Measurements from ENCODE around the gene UBD.

The UBD gene

GRCh38 chr6:29558439-29559079 is 973 bp downstream of the UBD start:
- FAIRE-seq, result no peak

GRCh38 chr6:29557320-29557719 is 2.2 kb downstream of the UBD start:
- FAIRE-seq, result no peak

GRCh38 chr6:29554764-29555163 is 4.8 kb downstream of the UBD start:
- FAIRE-seq, result no peak

DNA sequence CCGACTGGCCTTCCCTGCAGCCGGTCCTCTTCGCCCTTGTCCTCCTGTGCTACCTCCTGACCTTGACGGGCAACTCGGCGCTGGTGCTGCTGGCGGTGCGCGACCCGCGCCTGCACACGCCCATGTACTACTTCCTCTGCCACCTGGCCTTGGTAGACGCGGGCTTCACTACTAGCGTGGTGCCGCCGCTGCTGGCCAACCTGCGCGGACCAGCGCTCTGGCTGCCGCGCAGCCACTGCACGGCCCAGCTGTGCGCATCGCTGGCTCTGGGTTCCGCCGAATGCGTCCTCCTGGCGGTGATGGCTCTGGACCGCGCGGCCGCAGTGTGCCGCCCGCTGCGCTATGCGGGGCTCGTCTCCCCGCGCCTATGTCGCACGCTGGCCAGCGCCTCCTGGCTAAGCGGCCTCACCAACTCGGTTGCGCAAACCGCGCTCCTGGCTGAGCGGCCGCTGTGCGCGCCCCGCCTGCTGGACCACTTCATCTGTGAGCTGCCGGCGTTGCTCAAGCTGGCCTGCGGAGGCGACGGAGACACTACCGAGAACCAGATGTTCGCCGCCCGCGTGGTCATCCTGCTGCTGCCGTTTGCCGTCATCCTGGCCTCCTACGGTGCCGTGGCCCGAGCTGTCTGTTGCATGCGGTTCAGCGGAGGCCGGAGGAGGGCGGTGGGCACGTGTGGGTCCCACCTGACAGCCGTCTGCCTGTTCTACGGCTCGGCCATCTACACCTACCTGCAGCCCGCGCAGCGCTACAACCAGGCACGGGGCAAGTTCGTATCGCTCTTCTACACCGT is 6.1 kb downstream of the UBD start:
- FAIRE-seq, result no peak

GRCh38 chr6:29552512-29553051 is 7.0 kb downstream of the UBD start:
- no peak for FAIRE-seq

- no peak for FAIRE-seq
Measured at GRCh38 chr6:29547573-29547972, 12.0 kb downstream of the UBD start.

GRCh38 chr6:29537714-29538403 is 21.7 kb downstream of the UBD start:
- no peak for FAIRE-seq

DNA sequence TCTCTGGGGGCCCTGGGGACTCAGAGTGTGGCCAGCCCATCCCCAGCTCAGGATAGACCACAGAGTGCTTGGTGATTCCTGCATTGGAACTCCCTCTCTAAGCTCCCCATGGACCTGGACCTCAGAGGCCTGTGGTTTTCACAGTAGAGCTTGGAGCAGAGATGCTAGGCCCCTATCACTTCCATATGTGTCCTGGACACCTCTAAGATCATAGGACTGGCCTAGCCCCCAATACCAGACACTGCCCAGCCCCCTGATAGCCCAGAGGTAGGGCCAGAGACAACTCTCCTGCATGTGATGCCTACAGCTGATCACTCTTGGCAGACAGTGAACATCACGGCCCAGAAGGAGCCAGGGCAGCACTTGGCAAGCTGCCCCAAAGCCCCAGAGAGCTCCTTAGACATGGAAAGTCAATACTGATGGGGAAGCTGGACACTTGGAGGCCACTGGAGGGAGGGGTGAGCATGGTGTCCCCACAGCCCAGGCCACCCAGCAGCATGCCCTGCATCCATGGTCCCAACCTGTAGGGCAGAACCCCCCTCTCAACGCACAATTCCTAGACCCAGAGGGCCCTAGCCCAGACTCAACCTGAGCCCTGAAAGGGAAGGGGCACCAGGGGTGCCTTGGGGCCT is 27.1 kb downstream of the UBD start:
- FAIRE-seq, result no peak

DNA sequence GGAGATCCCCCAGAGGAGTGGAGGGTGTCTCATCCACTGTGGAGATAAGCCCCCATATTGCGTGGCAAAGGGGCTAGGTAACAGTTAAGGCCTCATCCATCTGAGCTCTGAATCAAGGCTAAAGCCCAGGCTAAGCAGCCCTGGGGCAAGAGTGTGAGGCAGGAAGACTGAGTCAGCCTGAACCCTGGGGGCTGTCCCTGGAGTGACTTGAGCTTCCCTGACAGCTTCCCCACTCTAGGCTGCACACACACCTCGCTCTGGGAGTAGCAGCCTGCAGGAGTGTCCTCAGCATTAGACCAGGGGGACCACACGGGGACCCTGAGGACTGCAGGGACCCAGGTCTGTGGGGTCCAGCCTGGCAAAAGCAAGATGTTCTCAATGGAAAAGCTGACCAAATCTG is 27.9 kb downstream of the UBD start:
- FAIRE-seq, result no peak

GRCh38 chr6:29530671-29531310 is 28.7 kb downstream of the UBD start:
- no peak for FAIRE-seq

DNA sequence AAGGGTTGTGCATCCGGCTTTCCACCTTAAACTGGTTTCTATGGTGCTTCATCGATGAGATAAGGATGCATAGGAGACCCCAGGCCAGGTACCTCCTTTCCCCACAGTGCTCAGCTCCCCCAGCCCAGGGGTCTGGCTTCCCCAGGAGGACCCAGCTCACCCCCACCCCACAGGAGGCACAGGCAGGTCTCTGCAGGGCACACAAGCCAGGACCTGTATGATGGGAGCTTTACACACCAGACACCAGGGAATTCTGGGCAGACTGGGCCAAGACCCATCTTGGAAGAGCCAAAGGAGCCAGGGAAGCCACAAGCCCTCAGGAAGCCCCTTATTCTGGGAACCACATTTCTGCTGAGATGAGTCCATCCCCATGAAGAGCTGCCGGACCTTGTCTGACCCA is 29.6 kb downstream of the UBD start:
- no peak for FAIRE-seq

DNA sequence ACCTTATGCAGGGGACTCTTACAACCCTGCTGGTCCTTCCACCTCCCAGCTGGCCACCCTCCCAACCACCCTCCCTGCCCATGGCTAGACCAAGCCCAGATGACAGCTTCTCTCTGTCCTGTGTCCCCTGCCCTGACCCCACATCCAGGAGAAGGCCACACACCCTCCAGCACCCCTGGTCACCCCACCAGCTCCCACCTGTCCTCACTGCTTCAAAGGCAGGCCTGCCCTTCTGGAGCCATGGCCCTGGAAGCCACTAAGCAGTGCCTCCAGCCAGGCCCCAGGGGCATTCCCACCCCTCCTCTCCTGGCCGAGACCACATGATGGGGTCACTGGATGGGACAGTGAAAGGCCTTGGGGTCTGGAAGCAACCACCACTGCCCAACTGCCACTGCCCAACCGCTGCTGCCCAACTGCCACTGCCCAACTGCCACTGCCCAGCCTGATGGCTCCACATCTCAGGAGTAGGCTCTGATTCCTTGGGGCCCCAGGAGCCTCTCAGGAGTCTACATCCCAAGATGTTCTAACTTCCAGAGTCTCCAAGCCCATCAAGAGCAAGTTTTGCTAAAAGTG is 30.5 kb downstream of the UBD start:
- no peak for FAIRE-seq

DNA sequence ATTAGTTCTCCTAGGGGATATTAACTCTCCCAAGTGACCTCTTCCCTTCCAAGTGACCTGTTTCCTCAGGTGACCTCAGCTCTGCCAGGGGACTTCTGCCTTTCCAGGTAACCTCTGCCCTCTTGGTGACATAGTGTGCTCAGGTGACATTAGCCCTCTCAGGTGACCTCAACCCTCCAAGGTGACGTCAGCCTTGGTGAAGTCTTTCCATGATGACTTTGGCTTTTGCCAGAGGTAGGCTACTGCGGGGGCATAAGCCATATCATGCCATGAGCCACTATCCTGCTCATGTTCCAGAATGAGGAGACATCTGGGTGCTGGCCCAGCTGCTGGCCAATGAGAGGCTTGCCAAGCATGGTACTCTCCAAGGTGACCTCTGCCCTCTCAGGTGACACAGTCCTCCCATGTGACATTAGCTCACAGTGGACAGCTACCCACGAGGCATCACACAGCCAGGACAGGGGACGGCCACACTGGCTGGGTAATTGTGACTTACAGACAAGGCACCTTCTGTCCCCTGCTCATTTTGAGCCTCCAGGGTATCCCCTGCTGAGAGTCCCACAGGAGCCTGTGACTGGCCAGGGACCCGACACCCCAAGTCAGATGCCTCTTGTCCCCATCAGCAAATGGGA is 31.1 kb downstream of the UBD start:
- FAIRE-seq, result no peak

DNA sequence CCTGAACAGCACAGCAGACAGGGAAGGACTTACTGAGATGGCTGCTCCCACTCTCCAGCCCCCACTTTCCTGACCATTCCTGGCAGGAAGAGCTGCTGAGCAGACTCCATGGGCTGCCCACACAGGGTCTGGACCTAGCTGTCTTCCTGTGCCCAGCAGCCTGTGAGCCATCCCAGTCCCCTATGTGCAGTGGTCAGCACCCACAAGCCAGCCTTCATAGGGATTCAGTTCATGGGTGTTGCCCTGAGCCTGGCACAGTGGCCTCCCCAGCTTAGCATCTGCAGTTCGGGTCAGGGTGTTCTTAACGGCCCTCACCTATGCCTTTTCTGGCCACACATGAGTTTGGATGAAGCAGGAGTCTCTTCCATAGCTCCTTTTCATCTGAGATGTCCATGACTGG is 32.0 kb downstream of the UBD start:
- FAIRE-seq, result no peak

DNA sequence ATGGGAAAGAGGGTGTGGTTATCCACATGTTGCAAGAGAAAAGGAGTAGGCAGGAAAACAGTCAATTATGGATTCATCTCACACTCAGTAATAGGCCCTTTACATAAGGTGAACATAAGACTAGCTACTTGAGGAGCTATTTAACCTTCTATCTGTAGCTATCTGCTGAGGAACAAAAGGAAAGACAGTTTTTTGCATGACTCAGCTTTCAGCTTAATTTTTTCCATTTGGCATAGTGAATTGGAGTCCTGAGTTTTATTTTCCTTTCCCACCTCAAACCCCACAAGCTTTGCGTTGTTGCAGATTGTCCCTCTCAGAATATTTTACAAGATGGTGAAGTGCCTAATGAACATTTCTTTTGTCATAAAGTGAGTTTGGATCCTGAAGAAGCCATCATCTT is 32.4 kb downstream of the UBD start:
- no peak for FAIRE-seq

GRCh38 chr6:29525311-29525639 is 34.3 kb downstream of the UBD start:
- FAIRE-seq, result no peak

- FAIRE-seq, result no peak
Measured at GRCh38 chr6:29524444-29525310, 34.9 kb downstream of the UBD start.

DNA sequence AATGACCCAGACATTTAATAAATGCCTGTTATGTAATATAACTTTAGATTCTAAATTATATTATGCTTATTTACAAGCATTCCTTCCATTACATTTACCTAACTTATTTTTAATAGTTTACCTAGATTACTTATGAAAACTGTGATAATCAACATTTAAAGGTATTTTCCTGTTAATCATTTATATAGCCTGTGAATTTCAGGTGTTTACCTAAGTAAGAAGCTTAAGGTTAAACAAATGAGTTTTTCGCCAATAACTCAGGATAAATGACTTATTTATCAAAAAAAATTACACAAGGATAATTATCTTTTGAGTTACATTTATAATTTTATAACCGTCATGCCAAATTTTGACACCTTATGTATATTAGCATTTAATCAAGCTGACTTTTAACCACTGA is 35.5 kb downstream of the UBD start:
- FAIRE-seq, result no peak

- FAIRE-seq, result no peak
Measured at GRCh38 chr6:29522227-29522626, 37.3 kb downstream of the UBD start.

DNA sequence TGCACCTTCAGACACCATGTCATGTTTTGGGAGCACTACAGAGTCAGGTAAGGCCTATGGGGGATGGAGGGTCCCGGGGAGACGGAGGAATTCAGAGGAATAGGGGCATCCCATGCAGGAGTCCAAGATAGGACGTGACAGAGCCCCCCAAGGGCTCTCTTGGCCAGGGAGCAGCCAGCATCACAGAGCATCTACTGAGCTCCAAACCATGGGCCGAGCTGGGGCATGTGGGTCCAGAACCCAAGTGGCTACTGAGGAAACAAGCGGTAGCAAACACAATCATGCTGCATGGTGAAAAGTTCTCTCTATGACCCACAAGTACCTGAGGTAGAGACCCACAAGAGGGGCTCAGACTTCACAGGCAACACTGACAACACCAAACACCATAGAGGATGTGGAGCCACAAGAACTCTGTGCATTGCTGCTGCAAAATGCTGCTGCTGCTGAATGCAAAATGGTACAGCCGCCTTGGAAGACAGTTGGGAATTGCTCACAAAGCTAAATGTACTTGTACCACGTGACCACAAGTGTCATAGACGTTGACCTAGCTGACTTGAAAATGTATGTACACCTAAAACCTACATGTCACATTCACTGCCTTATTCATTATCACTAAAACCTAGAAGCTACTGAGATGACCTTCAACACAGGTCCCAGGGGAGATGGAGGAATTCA is 38.4 kb downstream of the UBD start:
- no peak for FAIRE-seq

DNA sequence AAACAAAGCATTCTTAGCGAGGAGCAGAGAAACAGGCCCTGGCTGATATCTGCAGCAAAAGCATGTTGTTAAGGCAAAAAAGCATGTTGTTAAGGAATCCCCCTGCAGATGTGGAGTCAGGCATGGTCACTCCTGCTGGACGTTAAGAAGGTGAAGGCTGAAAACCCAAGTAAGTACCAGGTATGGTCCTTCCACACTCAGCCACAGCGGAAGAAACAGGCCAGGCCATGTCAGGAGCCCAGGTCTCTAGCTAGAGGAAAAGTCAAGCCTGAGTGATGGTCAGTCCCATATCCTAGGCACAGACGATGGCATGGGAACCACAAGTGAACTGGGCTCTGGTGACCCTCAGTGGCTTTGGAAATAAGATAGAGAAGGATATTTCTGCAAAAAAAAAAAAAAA is 39.3 kb downstream of the UBD start:
- FAIRE-seq, result no peak
